ENCODE measurements around the gene USP4.
A peak's percentile ranks its signal among the peaks of the same experiment; 100 is the strongest.

The USP4 gene

DNA sequence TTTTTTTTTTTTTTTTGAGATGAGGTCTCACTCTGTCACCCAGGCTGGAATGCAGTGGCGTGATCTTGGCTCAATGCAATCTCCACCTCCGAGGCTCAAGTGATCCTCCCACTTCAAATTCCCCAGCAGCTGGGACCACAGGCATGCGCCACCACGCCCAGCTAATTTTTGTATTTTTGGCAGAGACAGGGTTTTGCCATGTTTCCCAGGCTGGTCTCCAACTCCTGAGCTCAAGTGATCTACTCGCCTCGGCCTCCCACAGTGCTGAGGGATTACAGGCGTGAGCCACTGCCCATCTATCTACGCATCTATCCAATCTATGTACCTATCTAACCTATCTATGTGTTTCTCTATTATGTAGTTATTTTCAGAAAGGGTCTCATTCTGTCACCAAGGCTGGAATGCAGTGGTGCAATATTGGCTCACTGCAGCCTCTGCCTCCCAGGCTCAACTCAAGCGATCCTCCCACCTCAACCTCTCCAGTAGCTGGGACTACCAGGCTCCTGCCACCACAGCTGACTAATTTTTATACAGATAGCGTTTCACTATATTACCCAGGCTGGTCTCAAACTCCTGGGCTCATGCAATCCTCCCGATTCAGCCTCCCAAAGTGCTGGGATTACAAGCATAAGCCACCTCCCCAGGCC, 38.5 kb upstream of the USP4 start:
- TF ChIP-seq SPI1 (IDR thresholded peaks at IDR 0.05; ENCODE audit: borderline replicate concordance, low read depth): no peak
- TF ChIP-seq GABPA (IDR thresholded peaks at IDR 0.05; ENCODE audit: low read depth): no peak
- TF ChIP-seq, protein P1, sequence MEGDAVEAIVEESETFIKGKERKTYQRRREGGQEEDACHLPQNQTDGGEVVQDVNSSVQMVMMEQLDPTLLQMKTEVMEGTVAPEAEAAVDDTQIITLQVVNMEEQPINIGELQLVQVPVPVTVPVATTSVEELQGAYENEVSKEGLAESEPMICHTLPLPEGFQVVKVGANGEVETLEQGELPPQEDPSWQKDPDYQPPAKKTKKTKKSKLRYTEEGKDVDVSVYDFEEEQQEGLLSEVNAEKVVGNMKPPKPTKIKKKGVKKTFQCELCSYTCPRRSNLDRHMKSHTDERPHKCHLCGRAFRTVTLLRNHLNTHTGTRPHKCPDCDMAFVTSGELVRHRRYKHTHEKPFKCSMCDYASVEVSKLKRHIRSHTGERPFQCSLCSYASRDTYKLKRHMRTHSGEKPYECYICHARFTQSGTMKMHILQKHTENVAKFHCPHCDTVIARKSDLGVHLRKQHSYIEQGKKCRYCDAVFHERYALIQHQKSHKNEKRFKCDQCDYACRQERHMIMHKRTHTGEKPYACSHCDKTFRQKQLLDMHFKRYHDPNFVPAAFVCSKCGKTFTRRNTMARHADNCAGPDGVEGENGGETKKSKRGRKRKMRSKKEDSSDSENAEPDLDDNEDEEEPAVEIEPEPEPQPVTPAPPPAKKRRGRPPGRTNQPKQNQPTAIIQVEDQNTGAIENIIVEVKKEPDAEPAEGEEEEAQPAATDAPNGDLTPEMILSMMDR (IDR thresholded peaks at IDR 0.05; ENCODE audit: insufficient read depth, low read length): no peak
- TF ChIP-seq POLR2AphosphoS5 (IDR thresholded peaks at IDR 0.05; ENCODE audit: low read depth): no peak
- TF ChIP-seq, protein P2, sequence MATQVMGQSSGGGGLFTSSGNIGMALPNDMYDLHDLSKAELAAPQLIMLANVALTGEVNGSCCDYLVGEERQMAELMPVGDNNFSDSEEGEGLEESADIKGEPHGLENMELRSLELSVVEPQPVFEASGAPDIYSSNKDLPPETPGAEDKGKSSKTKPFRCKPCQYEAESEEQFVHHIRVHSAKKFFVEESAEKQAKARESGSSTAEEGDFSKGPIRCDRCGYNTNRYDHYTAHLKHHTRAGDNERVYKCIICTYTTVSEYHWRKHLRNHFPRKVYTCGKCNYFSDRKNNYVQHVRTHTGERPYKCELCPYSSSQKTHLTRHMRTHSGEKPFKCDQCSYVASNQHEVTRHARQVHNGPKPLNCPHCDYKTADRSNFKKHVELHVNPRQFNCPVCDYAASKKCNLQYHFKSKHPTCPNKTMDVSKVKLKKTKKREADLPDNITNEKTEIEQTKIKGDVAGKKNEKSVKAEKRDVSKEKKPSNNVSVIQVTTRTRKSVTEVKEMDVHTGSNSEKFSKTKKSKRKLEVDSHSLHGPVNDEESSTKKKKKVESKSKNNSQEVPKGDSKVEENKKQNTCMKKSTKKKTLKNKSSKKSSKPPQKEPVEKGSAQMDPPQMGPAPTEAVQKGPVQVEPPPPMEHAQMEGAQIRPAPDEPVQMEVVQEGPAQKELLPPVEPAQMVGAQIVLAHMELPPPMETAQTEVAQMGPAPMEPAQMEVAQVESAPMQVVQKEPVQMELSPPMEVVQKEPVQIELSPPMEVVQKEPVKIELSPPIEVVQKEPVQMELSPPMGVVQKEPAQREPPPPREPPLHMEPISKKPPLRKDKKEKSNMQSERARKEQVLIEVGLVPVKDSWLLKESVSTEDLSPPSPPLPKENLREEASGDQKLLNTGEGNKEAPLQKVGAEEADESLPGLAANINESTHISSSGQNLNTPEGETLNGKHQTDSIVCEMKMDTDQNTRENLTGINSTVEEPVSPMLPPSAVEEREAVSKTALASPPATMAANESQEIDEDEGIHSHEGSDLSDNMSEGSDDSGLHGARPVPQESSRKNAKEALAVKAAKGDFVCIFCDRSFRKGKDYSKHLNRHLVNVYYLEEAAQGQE (IDR thresholded peaks at IDR 0.05; ENCODE audit: insufficient replicate concordance, low read depth): no peak
- DNase-seq (ENCODE audit: low read depth in 1 of 2, low spot score in 1 of 2): no peak
- no peak overlapping the region for H3K27ac ChIP-seq (replicated peaks)
- no peak overlapping the region for H3K4me3 ChIP-seq (replicated peaks; ENCODE audit: insufficient read depth, low read length)
- no peaks in the 10 kb centered on the region for H3K27me3 ChIP-seq (ENCODE audit: insufficient read depth, poor library complexity, severe bottlenecking)

DNA sequence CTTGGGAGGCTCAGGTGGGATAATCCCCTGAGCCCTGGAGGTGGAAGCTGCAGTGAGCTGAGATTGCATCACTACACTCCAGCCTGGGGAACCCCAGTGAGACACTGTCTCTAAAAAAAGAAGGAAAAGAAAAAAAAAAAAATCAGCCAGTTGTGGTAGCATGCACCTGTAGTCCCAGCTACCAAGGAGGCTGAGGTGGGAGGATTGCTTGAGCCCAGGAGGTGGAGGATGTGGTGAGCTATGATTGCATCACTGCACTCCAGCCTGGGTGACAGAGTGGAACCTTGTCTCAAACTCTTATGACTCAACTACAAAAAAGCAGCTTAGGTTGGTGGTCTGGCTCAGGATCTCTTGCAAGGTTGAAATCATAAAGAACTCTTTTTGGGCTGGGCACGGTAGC, 37.6 kb upstream of the USP4 start:
- TF ChIP-seq GABPA (IDR thresholded peaks at IDR 0.05; ENCODE audit: low read depth) (no peak), SPI1 (IDR thresholded peaks at IDR 0.05; ENCODE audit: borderline replicate concordance, low read depth) (no peak), POLR2AphosphoS5 (IDR thresholded peaks at IDR 0.05; ENCODE audit: low read depth) (no peak)
- TF ChIP-seq, protein P1 (IDR thresholded peaks at IDR 0.05; ENCODE audit: insufficient read depth, low read length): no peak
- TF ChIP-seq, protein P2 (IDR thresholded peaks at IDR 0.05; ENCODE audit: insufficient replicate concordance, low read depth): no peak
- Histone ChIP-seq H3K4me3 (replicated peaks; ENCODE audit: insufficient read depth, low read length) (no peak overlapping the region), H3K27me3 (ENCODE audit: insufficient read depth, poor library complexity, severe bottlenecking) (no peaks in the 10 kb centered on the region), H3K27ac (replicated peaks) (no peak overlapping the region)
- DNase-seq (ENCODE audit: low read depth in 1 of 2, low spot score in 1 of 2): peak in 1 of 2 experiments; percentile 49

DNA sequence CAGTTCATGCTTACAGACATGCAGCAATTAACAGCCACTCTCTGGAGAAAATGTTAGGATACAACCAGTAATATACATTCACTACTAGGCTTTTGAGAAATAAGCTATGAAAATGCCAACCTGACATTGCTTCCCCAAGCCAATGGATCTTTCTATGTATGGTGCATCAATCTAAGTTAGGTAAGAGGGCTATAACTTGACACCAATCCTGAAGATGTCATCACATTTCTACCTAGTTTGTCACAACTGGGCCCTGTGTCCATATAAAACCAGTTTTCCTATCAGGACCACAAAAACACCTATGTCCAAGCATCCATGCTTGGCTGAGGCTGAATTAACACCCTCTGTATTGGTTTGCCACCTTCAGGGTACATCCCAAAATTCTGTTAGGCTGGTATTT, 32.1 kb upstream of the USP4 start:
- H3K27ac ChIP-seq (replicated peaks): no peak overlapping the region
- TF ChIP-seq, protein P2 (IDR thresholded peaks at IDR 0.05; ENCODE audit: insufficient replicate concordance, low read depth): no peak
- TF ChIP-seq, protein P1 (IDR thresholded peaks at IDR 0.05; ENCODE audit: insufficient read depth, low read length): no peak
- no peak for TF ChIP-seq POLR2AphosphoS5 (IDR thresholded peaks at IDR 0.05; ENCODE audit: low read depth)
- TF ChIP-seq GABPA (IDR thresholded peaks at IDR 0.05; ENCODE audit: low read depth): no peak
- TF ChIP-seq SPI1 (IDR thresholded peaks at IDR 0.05; ENCODE audit: borderline replicate concordance, low read depth): no peak
- H3K4me3 ChIP-seq (replicated peaks; ENCODE audit: insufficient read depth, low read length): no peak overlapping the region

More for the DNA sequence above, 32.1 kb upstream of the USP4 start:
- no peak for DNase-seq (ENCODE audit: low read depth in 1 of 2, low spot score in 1 of 2)
- no peaks in the 10 kb centered on the region for H3K27me3 ChIP-seq (ENCODE audit: insufficient read depth, poor library complexity, severe bottlenecking)

Data from HL-60 (cell line).